SK-N-SH (cell line): ENCODE results near the gene WDR62.

Experiments
- EP300 ChIP-seq, 2 experiments: IDR thresholded peaks; 2 replicates each; pipeline versions ENCODE4 v1.4.0 to v1.6.1; 2012; ENCODE audit warnings: borderline replicate concordance in 1 of 2, low read depth in 1 of 2, low read length in 1 of 2
- FOXM1 ChIP-seq: IDR thresholded peaks from 2 replicates; pipeline ENCODE4 v1.4.0; 2012; ENCODE audit warnings: low read depth, mild to moderate bottlenecking
- GATA2 ChIP-seq: sonication (generic); formaldehyde crosslinking; IDR thresholded peaks from 2 replicates; pipeline ENCODE4 v1.5.0; 2020; ENCODE audit warnings: mild to moderate bottlenecking, missing genetic modification reagents
- POLR2AphosphoS5 ChIP-seq: IDR thresholded peaks from 2 replicates; pipeline ENCODE4 v1.6.1; 2012; ENCODE audit warnings: low read depth, low read length
- SMC3 ChIP-seq: IDR thresholded peaks from 2 replicates; pipeline ENCODE4 v1.6.1; 2012; ENCODE audit warnings: low read depth, low read length, improper control_type of control experiment
- TAF1 ChIP-seq: IDR thresholded peaks from 2 replicates; pipeline ENCODE4 v1.6.1; 2012; ENCODE audit warnings: low read depth, mild to moderate bottlenecking, low read length, moderate library complexity, borderline replicate concordance
- TEAD4 ChIP-seq: IDR thresholded peaks from 2 replicates; pipeline ENCODE4 v1.4.0; 2012; ENCODE audit warnings: mild to moderate bottlenecking, borderline replicate concordance; ENCODE audit not compliant: insufficient read depth
- TF ChIP-seq, protein P1 (sequence below): fragments of 200-600 bp; sonication (generic); IDR thresholded peaks from 2 replicates; pipeline ENCODE4 v1.6.1; 2017; ENCODE audit warnings: antibody characterized with exemption, mild to moderate bottlenecking, moderate library complexity
- TF ChIP-seq, protein P2 (sequence below): IDR thresholded peaks from 2 replicates; pipeline ENCODE4 v1.6.1; 2012; ENCODE audit warnings: mild to moderate bottlenecking, low read depth, low read length, moderate library complexity
- TF ChIP-seq, protein P3 (sequence below): IDR thresholded peaks from 2 replicates; pipeline ENCODE4; 2012

DNA sequence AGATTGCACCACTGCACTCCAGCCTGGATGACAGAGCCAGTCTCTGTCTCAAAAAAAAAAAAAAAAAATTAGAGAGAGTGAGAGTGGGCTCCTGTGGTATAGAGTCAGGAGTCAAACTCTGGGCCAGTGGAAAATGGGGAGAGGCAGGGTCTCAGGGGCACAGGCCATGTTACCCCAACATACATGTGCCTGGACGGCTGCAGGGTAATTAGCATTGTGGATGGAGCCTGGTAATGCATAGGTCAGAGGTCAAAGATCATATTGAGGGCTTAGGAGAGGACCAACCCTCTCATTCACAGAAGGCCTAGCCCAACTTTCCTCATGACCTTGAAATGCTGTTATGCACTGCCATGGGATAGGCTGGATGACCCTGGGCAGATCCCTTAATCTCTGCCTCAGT, 29.2 kb upstream of the WDR62 start:
- TF ChIP-seq EP300 (IDR thresholded peaks at IDR 0.05; ENCODE audit: borderline replicate concordance in 1 of 2, low read depth in 1 of 2, low read length in 1 of 2), result no peak
- TF ChIP-seq, protein P1, sequence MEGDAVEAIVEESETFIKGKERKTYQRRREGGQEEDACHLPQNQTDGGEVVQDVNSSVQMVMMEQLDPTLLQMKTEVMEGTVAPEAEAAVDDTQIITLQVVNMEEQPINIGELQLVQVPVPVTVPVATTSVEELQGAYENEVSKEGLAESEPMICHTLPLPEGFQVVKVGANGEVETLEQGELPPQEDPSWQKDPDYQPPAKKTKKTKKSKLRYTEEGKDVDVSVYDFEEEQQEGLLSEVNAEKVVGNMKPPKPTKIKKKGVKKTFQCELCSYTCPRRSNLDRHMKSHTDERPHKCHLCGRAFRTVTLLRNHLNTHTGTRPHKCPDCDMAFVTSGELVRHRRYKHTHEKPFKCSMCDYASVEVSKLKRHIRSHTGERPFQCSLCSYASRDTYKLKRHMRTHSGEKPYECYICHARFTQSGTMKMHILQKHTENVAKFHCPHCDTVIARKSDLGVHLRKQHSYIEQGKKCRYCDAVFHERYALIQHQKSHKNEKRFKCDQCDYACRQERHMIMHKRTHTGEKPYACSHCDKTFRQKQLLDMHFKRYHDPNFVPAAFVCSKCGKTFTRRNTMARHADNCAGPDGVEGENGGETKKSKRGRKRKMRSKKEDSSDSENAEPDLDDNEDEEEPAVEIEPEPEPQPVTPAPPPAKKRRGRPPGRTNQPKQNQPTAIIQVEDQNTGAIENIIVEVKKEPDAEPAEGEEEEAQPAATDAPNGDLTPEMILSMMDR, result no peak
- TF ChIP-seq, protein P2, sequence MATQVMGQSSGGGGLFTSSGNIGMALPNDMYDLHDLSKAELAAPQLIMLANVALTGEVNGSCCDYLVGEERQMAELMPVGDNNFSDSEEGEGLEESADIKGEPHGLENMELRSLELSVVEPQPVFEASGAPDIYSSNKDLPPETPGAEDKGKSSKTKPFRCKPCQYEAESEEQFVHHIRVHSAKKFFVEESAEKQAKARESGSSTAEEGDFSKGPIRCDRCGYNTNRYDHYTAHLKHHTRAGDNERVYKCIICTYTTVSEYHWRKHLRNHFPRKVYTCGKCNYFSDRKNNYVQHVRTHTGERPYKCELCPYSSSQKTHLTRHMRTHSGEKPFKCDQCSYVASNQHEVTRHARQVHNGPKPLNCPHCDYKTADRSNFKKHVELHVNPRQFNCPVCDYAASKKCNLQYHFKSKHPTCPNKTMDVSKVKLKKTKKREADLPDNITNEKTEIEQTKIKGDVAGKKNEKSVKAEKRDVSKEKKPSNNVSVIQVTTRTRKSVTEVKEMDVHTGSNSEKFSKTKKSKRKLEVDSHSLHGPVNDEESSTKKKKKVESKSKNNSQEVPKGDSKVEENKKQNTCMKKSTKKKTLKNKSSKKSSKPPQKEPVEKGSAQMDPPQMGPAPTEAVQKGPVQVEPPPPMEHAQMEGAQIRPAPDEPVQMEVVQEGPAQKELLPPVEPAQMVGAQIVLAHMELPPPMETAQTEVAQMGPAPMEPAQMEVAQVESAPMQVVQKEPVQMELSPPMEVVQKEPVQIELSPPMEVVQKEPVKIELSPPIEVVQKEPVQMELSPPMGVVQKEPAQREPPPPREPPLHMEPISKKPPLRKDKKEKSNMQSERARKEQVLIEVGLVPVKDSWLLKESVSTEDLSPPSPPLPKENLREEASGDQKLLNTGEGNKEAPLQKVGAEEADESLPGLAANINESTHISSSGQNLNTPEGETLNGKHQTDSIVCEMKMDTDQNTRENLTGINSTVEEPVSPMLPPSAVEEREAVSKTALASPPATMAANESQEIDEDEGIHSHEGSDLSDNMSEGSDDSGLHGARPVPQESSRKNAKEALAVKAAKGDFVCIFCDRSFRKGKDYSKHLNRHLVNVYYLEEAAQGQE, result no peak
- no peak for TF ChIP-seq SMC3
- TF ChIP-seq GATA2 (CRISPR knock-in tag), result no peak
- no peak for TF ChIP-seq FOXM1
- no peak for TF ChIP-seq TEAD4
- TF ChIP-seq POLR2AphosphoS5, result no peak
- no peak for TF ChIP-seq TAF1
- TF ChIP-seq, protein P3, sequence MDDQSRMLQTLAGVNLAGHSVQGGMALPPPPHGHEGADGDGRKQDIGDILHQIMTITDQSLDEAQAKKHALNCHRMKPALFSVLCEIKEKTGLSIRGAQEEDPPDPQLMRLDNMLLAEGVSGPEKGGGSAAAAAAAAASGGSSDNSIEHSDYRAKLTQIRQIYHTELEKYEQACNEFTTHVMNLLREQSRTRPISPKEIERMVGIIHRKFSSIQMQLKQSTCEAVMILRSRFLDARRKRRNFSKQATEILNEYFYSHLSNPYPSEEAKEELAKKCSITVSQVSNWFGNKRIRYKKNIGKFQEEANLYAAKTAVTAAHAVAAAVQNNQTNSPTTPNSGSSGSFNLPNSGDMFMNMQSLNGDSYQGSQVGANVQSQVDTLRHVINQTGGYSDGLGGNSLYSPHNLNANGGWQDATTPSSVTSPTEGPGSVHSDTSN, result no peak
